22Rv1 (cell line): ENCODE results near the gene BLOC1S5.

ENCODE experiments used
- ZFX ChIP-seq: fragments of 450-650 bp; IDR thresholded peaks from 2 replicates; pipeline ENCODE4 v1.6.1; 2017; ENCODE audit warnings: antibody characterized with exemption, borderline replicate concordance
- TF ChIP-seq, protein P1 (sequence below): fragments of 450-650 bp; IDR thresholded peaks from 2 replicates; pipeline ENCODE4 v1.5.1; 2017; ENCODE audit warnings: mild to moderate bottlenecking

DNA sequence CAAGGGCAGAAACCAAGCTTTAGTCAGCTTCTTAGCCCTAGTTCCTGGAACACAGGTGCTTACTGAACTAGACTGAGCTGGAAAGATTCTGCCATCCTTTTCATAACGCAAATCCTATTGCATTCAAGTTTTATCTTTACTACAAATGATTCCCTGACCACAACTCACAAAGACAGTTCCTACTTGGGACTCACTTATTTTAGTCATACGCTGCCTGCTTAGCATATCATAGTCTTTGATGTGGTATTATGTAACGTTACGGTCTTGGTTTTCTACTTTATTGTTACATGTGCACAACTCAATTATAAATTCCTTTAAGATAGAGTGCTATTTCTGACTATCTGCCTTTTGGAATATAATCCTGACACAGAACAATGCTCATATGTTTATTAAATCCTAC lies 59.1 kb downstream of the BLOC1S5 start:
- TF ChIP-seq, protein P1, sequence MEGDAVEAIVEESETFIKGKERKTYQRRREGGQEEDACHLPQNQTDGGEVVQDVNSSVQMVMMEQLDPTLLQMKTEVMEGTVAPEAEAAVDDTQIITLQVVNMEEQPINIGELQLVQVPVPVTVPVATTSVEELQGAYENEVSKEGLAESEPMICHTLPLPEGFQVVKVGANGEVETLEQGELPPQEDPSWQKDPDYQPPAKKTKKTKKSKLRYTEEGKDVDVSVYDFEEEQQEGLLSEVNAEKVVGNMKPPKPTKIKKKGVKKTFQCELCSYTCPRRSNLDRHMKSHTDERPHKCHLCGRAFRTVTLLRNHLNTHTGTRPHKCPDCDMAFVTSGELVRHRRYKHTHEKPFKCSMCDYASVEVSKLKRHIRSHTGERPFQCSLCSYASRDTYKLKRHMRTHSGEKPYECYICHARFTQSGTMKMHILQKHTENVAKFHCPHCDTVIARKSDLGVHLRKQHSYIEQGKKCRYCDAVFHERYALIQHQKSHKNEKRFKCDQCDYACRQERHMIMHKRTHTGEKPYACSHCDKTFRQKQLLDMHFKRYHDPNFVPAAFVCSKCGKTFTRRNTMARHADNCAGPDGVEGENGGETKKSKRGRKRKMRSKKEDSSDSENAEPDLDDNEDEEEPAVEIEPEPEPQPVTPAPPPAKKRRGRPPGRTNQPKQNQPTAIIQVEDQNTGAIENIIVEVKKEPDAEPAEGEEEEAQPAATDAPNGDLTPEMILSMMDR, result no peak
- no peak for TF ChIP-seq ZFX
